CD4-positive, alpha-beta T cell treated with Interleukin-10 for 1 hour (primary cell): ENCODE data around the gene ST6GALNAC2.
"Not testable (repeated sequence)": the region's sequence is repeated elsewhere in the genome, so short reads cannot be mapped to it uniquely, and the experiment has no call there.

Experiments used
- DNase-seq: peaks from one replicate; pipeline ENCODE4 v3.0.0-alpha.2; 2020

The ST6GALNAC2 gene

DNA sequence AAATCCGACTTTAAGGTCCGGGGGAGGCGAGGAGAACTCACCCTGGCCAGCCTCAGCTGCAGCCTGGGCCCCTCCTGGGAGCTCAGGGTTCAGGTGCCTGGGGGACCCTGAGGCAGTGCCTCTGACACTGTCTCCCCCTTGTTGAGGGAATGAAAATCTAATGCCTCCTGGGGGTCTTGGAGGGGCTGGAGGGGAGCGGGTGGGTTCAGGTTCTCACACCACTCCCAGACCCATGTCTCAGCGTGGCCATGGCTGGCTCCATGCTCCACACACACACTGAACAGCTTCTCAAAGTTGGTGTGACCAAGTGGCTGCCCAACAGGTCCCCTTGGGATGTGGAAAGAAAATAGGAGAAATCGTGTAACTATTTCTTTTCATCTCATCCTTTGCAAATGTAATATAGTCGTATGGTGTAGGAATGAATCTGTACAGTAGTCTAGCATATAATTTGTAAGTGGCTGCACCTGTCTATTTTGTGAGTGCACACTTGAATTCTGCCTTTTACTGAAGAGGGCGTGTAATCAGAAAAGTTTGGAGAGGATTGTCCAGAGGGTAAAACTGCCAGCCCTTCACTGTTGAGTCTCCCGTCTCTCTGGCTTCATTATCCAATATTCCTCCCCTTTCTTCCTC lies 46.6 kb downstream of the ST6GALNAC2 start:
- no peak for DNase-seq

DNA sequence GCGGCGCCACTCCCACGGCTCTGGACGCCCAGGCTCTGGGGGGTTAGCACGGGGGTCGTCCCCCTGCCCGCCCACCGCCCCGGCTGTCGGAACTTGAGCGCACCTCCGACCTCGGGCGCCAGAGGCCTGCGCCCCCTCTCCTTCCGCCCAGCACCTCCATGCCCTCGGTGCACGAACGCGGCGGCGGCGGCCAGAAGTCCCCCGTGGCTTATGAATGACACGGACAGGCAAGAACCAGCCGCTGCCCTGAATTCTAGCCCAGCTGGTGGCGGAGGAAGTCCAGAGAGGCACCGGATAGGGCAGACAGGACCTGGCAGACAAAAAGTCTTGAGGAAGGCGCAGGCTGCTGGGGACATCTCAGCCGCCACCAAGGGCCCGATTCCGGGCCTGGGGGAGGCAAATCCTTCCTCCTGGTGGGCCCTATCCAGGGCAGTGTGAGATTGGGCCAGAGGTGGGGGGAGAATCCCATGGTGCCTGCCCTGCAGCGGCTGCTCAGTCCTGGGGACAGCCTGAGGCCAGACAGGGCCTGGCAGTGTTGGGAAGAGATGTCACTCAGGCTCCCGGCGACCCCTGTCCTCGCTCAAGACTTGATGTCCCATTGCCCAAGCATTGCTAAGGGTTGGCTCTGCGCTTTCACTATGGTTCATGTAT lies 47.3 kb downstream of the ST6GALNAC2 start:
- DNase-seq = no peak

DNA sequence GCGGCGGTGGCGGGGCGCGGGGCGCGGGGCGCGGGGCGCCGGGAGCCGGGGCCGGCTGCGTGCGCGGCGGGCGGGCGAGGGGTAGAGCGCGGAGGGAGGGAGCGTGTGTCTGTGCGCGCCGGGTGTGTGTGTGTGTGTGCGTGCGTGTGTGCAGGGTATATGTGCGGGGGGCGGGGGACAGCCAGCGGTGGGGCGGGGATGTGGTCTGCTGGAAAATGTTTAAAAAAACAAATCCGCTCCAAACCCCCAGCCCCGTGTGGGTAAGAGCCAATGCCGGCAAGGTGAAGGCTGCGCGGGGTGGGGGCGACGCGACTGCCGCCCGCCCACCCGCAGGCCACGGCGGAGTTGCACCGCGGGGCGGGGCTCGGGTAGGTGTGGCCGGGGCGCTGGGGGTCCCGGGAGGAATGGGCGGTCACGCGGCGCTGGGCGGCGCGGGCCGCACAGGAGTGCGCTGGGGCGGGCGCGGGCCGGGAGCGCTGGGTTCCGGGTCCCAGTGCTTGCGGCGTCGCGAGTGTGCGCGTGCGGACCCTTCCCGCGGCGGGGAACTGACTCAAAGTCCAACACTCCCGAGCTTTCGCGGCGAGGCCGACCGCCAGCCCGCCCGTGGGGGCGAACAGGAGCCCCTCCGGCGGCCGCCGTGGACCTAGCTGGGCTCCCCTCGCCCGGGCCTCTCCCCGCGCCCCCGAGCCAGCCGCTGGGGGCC lies 47.9 kb downstream of the ST6GALNAC2 start, which contains the start of gene CYGB:
Gene CYGB (minus strand): TSS at position 132 of the 703 bp plus-strand sequence. CDS start 167 bp downstream, outside the sequence.
- DNase-seq = no peak

DNA sequence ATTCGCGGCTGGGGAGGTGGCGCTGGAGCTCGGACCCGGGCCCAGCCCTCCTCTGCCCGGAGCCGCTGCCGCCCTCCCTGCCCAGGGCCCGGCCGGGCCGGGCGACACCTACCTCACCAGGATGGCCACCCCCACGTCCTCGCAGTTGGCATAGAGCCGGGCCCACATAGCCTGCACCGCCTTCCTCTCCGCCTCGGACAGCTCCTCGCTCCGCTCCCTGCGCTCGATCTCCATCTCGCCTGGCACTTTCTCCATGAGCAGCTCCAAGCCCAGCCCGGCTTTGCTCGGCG lies 48.4 kb downstream of the ST6GALNAC2 start:
- no peak for DNase-seq

DNA sequence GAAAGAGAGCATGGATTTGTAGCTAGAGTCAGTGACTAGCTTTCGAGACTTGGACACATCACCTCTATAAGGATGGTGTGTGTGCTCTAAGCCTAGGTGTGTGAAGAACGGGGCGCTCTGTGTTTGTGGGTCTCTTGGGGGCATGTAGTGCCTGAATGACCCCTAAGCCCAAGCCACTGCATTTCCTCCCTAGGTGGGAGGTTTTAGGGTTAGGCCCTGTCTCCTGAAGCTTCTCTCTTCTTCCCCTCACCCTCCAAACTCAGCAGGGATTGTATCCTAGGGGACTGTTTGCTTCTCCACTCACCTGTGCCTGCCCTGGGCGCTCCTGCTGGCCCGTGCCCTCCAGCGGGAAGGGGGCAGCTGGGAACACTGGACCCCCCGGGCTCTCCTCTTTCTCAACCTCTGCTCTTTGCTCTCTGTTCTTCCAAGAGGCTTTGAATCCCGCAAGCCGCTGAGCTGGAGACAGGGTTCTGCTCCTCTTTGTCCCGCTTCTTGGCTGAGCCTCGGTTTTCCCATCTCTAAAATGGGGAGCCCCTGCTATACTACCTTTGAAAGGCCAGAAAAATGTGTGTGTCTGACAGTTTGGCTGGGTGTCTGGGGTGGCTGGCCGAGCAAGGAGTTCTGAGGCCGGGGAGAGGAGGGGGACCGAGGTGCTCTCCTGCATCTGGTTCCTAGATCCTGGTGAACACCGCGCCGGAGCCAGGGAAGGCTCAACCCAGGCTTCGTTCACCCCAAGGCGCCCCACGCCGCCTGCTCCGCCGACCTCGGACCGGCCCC lies 49.0 kb downstream of the ST6GALNAC2 start:
- no peak for DNase-seq

DNA sequence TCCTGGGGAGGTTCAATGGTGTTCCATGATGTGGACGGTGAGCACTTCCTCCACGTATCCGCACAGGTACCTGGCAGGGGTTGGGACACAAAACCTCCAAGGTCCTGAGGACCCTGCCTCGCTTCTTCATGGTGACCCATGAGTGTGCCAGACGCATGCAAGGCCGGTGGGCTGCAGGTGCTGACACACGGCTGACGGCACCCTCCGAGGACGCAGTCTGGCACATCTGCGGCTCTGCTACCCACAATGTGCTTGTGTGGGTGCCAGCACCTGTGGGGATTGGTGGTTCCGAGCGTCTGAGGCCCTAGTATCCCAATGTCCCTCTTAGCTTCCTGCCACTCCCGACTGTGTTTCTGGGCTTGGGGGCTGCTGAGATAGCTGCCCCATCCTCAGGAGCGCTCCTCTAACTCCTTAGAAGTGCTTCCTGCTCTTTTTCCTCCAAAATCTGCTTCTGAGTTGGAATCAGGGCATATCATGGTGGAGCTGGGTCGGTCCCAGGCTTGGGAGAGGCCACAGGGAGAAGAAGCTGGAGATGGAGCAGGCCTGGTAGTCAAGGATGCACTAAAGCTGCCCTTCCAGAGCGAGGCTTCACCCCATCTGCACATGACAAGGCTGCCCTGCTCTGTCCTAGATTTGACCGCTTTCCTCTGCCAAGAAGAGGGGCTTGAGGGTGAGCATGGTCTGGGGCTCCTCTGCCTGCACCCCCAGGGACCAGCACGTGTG lies 49.7 kb downstream of the ST6GALNAC2 start:
- no peak for DNase-seq

DNA sequence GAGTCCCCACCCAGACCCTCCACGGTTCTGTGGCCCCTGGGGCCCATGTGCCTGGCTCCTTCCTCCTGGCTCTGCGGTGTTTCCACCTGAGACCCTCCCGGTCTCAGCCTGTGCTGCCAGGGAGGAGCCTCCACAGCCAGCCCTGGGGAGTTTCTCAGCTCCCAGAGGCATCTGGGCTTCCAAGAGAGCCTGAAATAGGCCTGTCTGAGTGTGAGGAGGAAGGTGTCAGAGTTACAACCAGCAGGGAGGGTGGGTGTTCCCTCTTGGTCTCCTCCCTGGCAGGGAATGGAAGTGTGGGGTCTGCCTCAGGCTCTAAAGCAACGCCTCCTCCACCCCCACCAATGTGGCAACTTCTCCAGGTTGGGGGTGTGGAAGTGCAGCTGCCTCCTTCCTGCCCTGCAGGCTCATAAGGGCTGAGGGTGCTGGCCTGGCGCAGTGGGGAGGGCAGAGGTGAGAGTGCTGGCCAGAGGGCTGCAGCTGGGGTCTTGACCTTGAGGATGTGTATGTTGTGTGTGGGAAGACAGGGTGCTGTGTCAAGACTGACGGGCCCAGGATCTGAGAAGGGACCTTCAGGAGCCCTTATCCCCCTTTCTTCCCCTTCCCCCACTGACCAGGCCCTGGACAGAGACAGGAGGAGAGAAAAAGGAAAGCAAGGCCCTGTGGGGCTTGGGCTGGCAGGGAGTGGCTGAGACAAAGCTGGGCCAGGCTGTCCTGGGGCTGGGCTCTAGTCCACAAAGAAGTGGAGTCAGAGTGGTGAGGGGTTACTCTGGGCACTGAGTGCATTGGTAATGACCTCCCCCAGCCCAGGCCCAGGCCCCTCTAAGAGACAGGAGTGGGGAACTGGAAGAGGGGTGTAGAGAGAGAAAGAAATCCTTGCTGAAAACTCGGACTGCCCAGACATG lies 50.6 kb downstream of the ST6GALNAC2 start:
- DNase-seq = no peak

DNA sequence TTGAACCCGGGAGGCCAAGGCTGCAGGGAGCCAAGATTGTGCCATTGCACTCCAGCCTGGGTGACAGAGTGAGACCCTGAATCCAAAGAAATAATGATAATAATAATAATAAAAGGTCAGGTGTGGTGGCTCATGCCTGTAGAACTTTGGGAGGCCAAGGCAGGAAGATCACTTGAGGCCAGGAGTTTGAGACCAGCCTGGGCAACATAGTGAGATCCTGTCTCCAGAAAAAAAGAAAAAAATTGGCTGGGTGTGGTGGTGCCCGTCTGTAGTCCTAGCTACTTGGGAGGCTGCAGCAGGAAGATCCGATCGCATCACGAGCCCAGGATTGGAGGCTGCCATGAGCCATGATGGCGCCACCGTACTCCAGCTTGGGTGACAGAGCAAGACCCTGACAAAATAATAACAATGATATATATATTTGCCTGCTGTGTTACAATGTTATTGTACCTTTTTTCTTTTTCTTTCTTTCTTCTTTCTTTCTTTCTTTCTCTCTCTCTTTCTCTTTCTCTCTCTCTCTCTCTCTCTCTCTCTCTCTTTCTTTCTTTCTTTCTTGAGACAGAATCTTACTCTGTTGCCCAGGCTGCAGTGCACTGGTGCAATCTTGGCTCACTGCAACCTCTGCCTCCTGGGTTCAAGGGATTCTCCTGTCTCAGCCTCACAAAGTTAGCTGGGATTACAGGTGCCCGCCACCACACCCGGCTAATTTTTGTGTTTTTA lies 51.9 kb downstream of the ST6GALNAC2 start:
- DNase-seq = not testable (repeated sequence)

DNA sequence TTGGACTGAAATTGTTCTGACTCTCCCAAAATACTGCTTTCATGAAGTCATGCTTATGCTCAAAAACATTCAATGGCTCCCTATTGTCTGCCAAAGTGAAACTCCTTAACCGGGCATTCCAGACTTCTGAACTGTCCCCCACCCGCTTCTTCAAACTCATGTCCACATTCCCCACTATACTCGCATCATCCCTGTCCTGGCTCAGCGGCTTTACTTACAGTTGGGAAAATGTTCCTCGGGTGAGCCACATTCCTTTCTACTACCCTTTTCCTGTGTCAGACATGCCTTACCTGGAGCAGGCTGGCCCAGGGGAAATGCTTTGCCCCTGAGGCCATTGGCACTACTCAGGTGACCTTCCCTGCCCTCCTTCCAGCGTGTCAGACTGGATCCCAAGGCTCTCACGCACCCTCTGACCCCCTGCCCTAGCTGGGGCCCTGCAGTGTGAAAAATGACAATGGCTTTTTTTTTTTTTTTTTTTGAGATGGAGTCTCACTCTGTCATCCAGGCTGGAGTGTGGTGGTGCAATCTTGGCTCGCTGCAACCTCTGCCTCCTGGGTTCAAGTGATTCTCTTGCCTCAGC lies 53.5 kb downstream of the ST6GALNAC2 start:
- no peak for DNase-seq

DNA sequence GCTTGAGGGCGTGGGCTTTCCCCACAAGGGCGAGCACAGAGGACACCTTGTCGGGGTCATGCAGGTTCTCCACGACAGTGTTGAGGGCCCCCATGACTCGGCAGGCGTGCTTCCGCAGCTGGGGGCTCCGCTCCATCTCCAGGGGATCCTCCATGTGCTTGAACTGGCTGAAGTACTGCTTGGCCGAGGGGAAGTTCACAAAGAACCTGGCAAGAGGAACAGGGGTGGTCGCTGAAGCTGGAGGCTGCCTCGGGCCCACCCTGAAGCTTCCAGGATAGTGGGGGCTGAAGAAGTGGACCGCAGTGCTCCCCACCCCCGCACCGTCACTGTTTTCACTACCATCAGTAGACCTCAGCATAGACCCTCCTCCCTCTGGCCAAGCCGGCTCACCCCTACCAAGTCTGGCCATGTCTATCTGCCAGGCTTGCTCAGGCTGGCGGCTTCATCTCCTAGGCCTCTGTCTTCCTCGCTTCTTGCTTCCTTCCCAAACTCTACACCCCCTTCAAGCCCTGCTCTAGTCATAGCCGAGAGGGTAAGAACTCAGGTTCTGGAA lies 54.1 kb downstream of the ST6GALNAC2 start:
- no peak for DNase-seq

DNA sequence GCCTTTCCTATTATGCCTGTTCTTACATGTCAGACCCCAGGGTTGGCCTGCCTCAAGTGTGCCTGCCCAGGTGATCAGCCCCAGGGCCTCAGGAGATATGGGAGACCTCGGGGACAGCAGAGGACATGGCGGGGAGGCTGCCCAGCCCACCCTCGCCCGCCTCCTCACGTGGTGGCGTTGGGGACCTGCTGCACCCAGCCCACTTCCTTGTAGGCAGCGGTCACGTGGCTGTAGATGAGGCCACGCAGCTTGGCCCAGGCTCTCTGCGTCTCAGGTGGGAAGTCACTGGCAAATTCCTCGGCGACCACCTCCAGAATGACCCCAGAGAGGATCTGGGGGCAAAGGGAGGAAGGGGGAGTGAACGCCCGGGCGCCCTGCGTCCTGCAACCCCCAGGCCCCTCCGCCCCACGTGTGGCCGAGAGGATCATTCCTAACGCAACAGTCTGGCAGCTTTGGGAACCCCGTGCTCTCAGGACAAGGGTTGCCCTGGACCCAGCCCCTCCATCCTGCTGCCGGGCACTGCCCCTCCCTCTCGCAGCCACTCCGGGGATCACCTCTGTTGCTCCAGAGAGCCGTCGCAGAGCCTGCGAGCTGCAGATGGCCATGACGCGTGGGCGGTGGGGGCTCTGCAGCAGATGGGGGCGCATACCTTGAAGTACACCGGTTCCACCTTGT lies 54.7 kb downstream of the ST6GALNAC2 start:
- no peak for DNase-seq

DNA sequence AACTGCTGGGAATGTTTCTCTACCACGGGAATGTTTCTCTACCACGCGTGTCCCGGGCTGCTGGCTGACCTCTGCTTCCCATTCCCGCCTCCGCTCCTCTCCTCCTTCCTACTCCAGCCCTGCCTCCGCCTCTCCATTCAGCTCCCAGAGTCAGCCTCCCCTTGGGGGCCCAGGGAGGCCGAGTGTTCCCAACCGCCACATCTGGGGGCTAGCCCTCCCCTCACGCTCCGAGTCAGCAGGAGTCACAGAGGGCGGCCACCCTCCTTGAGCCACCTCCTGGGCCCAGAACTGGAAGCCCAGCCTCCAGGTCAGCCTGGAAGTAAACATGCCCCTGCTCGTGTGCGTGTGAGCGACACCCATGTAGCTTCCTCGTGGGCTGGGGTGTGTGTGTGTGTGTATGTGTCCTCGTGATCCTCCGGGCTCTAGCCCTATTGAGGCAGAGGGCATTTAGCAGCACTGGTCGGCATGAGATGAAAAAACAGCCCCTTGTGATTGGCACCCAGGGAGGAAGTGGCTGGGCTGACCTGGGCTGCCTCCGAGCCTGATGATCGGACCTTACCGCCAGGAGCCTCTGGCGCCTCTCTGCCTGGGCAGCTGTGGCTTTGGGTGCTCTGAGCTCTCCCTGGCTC lies 55.5 kb downstream of the ST6GALNAC2 start:
- DNase-seq = no peak

DNA sequence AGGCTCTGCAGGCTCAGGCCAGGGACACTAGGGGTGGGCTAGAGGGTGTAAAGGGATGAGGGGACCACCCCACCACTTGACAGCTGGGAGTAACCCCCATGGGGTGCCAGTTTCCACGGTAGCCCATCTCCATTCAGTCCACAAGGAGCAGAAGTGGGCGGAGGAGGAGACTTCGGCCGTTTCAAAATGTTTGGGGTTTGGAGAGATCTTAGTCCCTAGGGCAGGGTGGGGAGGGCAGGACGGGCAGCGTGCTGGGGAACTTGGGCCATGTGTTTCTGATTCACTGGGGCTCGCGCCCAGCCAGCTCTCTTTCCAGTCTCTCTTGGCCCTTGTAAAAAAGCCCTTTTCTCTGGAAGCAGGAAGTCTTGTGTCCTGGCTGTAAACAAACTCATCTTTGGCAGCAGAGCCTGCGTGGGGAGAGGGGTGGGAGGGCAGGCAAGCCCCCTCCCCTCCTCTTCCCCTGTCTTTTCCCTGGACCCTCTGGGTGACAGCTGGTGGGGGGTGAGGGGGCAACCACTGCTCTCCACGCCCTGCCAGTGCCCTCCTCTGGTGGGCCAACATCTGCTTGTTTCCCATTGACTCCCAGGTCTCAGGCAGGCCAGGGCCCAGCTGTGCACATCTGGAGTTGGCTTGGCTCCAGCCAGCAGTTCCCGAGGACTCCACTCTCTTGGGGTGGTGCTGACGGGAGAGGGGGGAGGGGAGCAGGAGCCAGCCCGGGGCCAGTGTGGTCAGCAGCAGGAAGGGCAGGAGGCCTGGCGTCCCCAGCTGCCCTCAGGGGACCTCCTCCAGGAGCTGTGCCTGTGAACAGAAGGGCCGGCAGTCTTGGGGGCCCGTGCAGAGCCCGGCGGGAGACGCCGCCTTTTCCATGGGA lies 56.2 kb downstream of the ST6GALNAC2 start:
- no peak for DNase-seq

DNA sequence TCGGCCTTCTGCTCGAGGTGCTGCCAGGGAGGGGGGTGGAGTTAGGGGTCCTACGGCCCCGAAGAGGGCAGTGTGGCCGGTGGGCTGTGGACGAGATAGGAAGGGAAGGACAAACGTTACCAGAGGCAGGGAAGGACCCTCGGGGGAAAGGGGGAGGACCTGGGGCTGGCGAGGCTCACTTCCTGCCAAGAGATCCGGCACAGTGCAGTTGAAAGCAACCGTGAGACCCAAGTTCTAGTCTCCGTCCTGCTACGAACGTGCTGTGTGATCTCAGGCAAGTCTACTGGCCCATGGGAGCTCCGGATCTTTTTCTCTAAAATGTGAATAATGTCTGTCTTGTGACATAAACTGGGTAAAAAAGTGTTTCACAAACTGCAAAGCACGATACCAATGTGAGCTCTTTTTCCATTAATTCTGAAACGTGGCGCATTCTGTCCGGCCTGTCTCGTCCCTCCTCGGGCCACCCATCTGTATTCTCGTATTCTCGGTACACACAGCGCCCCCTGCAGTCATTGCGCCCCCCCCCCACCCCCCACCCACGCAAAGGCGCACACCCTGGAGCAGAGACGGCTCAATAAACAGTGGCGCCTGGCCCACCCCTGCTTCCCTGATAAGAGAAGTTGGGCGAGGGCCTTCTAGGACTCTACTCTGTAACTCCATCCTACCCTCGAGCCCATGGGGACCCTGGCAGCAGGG lies 57.0 kb downstream of the ST6GALNAC2 start:
- no peak for DNase-seq

DNA sequence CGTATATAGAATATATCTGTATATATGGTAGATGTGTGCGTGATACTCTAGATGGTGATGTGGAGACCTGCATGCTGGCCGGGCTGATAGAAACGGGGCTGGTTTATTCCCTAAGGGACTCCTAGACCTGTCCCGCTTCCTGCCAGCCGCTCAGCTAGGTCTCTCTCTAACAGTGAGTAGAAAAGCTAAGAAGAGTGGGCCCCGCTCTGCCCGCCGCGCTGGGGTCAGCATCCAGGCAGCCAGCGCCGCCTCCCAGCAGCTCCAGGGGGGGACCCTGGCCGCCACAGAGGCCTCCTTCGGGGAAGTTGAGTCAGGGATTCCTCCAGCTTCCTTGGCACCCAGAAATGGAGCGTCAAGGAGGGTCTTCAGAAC lies 57.5 kb downstream of the ST6GALNAC2 start:
- no peak for DNase-seq

DNA sequence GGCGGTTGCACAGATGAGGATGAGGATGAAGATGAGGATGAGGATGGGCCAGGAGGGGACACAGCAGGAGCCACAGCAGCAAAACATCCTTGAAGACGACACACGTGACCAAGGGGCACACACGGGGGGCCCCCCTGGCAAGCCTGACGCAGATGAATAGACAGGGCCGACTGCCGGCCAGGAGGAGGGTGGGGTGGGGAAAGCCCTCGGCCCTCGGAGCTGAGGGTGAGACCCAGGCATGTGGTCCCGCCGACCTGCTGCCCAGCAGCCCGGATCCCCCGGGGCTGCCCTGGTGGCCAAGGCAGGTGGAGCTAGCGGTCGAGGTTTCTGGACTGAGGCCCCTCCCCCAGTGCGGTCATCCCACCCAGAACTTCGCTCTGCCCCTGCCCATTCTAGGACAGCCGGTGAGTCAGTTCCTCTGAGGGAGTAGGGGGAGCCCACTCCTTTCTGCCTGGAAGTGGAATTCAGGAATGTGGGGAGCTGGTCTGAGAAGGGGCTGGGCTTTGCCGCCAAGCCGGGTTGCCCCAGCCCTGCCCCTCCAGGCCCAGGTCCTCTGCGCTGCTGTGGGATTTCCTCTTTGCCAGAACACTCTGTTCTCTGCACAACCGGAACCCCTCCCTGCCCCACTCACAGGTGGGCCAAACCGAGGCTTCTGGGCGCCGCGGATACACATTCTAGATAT lies 58.1 kb downstream of the ST6GALNAC2 start:
- DNase-seq = peak; percentile 63

DNA sequence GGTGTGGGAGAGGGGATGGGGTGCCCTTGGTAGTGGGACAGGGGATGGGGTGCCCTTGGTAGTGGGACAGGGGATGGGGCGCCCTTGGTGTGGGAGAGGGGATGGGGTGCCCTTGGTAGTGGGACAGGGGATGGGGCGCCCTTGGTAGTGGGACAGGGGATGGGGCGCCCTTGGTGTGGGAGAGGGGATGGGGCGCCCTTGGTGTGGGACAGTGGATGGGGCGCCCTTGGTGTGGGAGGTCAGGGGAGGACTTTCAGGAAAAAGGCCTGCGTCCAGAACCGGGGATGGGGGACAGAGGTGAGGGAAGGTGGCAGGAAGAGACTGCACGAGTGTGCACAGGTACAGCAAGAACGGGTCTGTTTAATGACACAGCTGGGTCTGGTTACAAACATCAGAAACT lies 58.6 kb downstream of the ST6GALNAC2 start:
- not testable (repeated sequence) for DNase-seq
